Astrocyte of the cerebellum (primary cell): ENCODE data around the gene GOSR2.
A peak's percentile ranks its signal among the peaks of the same experiment; 100 is the strongest.

Experiments used
- DNase-seq: peaks from one replicate; pipeline ENCODE4 v3.0.0-alpha.2; 2011; ENCODE audit warnings: low read depth
- H3K4me3 ChIP-seq: 2 replicates; pipeline ENCODE4 v1.5.1; 2011; ENCODE audit warnings: mild to moderate bottlenecking, low read depth, low read length, moderate library complexity
- in situ Hi-C: cut with HindIII; loops from 2 replicates; pipeline ENCODE4 v1.10.0; 2017; ENCODE audit warnings: low sequenced_read_pairs
- TF ChIP-seq, protein P1 (sequence below): IDR thresholded peaks from 2 replicates; pipeline ENCODE4 v1.5.1; 2012; ENCODE audit warnings: low read length, low read depth, moderate library complexity, mild to moderate bottlenecking; ENCODE audit errors: missing control alignments

The GOSR2 gene

DNA sequence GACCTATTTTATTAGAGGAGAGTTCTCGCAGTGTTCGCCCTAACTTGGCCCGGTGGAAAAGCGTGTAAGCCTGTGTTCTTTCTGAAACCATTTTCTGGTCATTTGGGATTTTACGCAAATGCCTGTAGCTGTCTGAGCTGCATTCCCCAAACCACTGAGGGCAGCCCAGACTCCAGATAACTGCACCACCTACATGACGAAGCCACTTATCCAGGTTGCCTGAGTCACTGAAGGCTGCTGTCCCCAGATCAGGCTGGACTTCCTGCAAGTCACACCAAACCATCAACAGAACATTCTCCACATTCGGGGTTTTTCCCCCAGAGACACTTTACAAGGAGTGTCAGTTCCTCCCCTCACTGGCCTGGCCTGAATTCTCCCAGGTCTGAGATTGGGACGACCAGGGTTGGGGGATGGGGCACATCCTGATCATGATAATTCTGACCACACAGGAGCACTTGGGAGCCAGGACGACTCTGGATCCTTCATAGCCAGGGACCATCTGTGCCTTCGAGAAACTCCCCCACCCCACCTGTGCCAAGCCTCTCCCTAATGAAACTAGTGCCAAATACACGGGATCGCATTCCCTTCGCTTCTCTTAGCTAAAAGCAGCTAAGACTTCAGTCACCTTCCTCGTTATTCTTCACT lies 53.8 kb downstream of the GOSR2 start:
- H3K4me3 ChIP-seq: no peak overlapping the region
- in situ Hi-C loops: no loop called here
- no peak for DNase-seq
- TF ChIP-seq, protein P1, sequence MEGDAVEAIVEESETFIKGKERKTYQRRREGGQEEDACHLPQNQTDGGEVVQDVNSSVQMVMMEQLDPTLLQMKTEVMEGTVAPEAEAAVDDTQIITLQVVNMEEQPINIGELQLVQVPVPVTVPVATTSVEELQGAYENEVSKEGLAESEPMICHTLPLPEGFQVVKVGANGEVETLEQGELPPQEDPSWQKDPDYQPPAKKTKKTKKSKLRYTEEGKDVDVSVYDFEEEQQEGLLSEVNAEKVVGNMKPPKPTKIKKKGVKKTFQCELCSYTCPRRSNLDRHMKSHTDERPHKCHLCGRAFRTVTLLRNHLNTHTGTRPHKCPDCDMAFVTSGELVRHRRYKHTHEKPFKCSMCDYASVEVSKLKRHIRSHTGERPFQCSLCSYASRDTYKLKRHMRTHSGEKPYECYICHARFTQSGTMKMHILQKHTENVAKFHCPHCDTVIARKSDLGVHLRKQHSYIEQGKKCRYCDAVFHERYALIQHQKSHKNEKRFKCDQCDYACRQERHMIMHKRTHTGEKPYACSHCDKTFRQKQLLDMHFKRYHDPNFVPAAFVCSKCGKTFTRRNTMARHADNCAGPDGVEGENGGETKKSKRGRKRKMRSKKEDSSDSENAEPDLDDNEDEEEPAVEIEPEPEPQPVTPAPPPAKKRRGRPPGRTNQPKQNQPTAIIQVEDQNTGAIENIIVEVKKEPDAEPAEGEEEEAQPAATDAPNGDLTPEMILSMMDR: no peak

DNA sequence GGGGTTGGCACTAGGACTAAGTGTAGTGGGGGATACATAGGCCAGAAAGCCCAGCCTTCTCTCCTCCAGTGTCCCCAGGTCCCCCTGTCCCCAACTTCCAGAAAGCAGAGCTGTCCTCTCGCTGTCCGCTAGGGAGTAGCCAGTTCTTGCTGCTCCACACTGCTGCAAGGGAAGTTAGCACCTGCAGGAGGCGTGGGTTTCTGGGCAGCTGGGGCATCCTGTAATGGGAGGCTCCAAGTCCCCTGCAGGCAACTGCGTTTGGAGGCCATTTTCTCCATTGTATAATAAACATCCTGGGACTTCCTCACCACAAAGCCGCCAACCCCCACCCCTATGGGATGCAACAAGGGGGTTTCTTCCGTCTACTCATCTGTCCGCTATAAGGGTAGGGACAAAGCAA lies 54.4 kb downstream of the GOSR2 start:
- TF ChIP-seq, protein P1: peak; percentile 56
- no peak for DNase-seq
- in situ Hi-C loops: no loop called here
- H3K4me3 ChIP-seq: no peak overlapping the region

DNA sequence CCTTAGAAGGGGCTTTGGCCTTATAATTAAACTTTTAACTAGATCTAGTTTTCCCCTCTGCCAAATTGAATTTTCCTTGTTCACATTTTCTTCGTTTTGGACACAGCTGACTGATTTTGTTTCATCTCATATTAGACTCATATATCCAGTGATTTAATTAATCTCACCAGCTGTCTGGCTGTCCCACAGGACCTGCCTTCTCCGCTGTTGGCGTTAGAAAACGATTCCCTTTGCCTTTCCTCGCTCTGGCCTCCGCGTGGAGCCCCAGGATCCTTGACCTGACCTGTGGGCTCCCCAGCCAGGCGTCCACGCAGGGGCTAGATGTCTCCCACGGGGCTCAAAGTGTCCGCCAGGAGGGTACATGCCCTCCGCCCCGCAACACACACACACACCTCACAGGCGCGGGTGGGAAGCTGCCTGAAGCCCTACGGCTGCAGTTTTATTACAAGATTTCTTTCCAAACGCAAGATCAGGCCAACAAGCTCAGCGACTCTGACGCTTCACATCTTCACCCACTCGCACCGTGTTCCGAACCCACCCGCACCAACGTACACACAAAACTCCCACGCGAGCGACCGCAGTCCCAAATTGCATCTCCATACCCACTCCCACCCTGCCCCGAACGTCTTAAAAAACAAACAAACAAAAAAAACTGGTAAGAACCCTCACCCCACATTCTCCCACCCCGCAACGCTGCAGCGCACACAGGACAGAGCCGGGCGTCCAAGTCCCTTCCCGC lies 55.0 kb downstream of the GOSR2 start:
- TF ChIP-seq, protein P1: no peak
- in situ Hi-C loops: no loop called here
- DNase-seq: no peak
- peak overlapping the region; percentile 38 for H3K4me3 ChIP-seq

GRCh38 chr17:46978489-46979146 lies 55.7 kb downstream of the GOSR2 start:
- TF ChIP-seq, protein P1: no peak
- peak overlapping the region; percentile 38 for H3K4me3 ChIP-seq
- in situ Hi-C loops: no loop called here
- DNase-seq: no peak

- in situ Hi-C loops: no loop called here
- peak within 1 kb of the TSS; percentile 38 for H3K4me3 ChIP-seq
- TF ChIP-seq, protein P1: no peak
- no peak for DNase-seq
Measured at GRCh38 chr17:46979147-46979863, 56.3 kb downstream of the GOSR2 start, which contains the start of gene RPRML. Gene RPRML (minus strand): TSS chr17:46979253. CDS start chr17:46979007, 246 bp downstream.

- TF ChIP-seq, protein P1: no peak
- in situ Hi-C loops: no loop called here
- no peak overlapping the region for H3K4me3 ChIP-seq
- DNase-seq: no peak
Measured at GRCh38 chr17:46982577-46982976, 59.6 kb downstream of the GOSR2 start.
